ENCODE measurements around the gene FAM200B.
A peak's percentile ranks its signal among the peaks of the same experiment; 100 is the strongest.
"Not testable (repeated sequence)": the region's sequence is repeated elsewhere in the genome, so short reads cannot be mapped to it uniquely, and the experiment has no call there.

FAM200B gene

GRCh38 chr4:15717657-15718416, 36.2 kb downstream of the FAM200B start:
- intact Hi-C loops (cut with DNase I): no loop called here

GRCh38 chr4:15718465-15718864, 36.8 kb downstream of the FAM200B start:
- DNase-seq: no peak
- intact Hi-C loops (cut with DNase I): no loop called here

More at GRCh38 chr4:15717657-15718416, 36.2 kb downstream of the FAM200B start:
- DNase-seq: no peak

GRCh38 chr4:15718959-15719358, 37.3 kb downstream of the FAM200B start:
- intact Hi-C loops (cut with DNase I): no loop called here
- no peak for DNase-seq

GRCh38 chr4:15719506-15719905, 37.9 kb downstream of the FAM200B start:
- intact Hi-C loops (cut with DNase I): no loop called here

GRCh38 chr4:15720851-15721250, 39.2 kb downstream of the FAM200B start:
- no peak for DNase-seq
- intact Hi-C loops (cut with DNase I): no loop called here

More at GRCh38 chr4:15719506-15719905, 37.9 kb downstream of the FAM200B start:
- no peak for DNase-seq

GRCh38 chr4:15725608-15726007, 44.0 kb downstream of the FAM200B start:
- no peak for DNase-seq
- intact Hi-C loops (cut with DNase I): no loop called here

GRCh38 chr4:15729910-15730533, 48.4 kb downstream of the FAM200B start:
- intact Hi-C loops (cut with DNase I): no loop called here
- DNase-seq: peak in 18 of 42 donors; percentile 18 to 69 (median 36)

GRCh38 chr4:15733061-15733460, 51.4 kb downstream of the FAM200B start:
- intact Hi-C loops (cut with DNase I); DNase-seq: not testable (repeated sequence)

- intact Hi-C loops (cut with DNase I): no loop called here
- DNase-seq: peak in 14 of 42 donors; percentile 4 to 56 (median 28)
These were observed 53.9 kb downstream of the FAM200B start for GRCh38 chr4:15735536-15735935.

GRCh38 chr4:15736514-15737050, 55.0 kb downstream of the FAM200B start:
- no peak for DNase-seq
- intact Hi-C loops (cut with DNase I): no loop called here

- peak in 3 of 42 donors; percentile 7 to 22 (median 20) for DNase-seq
These were observed 55.6 kb downstream of the FAM200B start for GRCh38 chr4:15737255-15737654.

GRCh38 chr4:15738877-15739276, 57.2 kb downstream of the FAM200B start:
- DNase-seq: peak in 8 of 42 donors; percentile 6 to 58 (median 16)
- intact Hi-C loops (cut with DNase I): no loop called here

More at GRCh38 chr4:15737255-15737654, 55.6 kb downstream of the FAM200B start:
- intact Hi-C loops (cut with DNase I): no loop called here
